Liver (tissue), 9 donors: Measurements from ENCODE around the gene FOXRED1. TPM values are rescaled to one million over a fixed set of nuclear protein-coding genes. Genes with fewer than 3 reads are reported as not detected.

Experiments
- DNase-seq: peaks from one replicate; pipeline ENCODE4 v3.0.0-alpha.2; 2017; ENCODE audit warnings: low spot score
- H3K27ac ChIP-seq, 2 donors: one replicate each; pipeline ENCODE4 v1.7.0; 2013; ENCODE audit warnings: inconsistent platforms in 2 of 2, low read length in 2 of 2, control low read depth in 1 of 2, low read depth in 1 of 2, mild to moderate bottlenecking in 1 of 2
- H3K27me3 ChIP-seq, 4 donors: one replicate each; pipeline versions ENCODE4 v1.6.1 to v1.7.0; 2013; ENCODE audit warnings: low read length in 3 of 4, inconsistent platforms in 1 of 4, mild to moderate bottlenecking in 1 of 4, moderate library complexity in 1 of 4; ENCODE audit not compliant: control insufficient read depth in 4 of 4, insufficient read depth in 4 of 4
- H3K36me3 ChIP-seq, 4 donors: one replicate each; pipeline versions ENCODE4 v1.6.1 to v1.7.0; 2013; ENCODE audit warnings: low read length in 3 of 4, mild to moderate bottlenecking in 3 of 4, low read depth in 1 of 4, moderate library complexity in 1 of 4; ENCODE audit not compliant: control insufficient read depth in 4 of 4, insufficient read depth in 3 of 4
- H3K4me1 ChIP-seq, 4 donors: one replicate each; pipeline versions ENCODE4 v1.6.1 to v1.7.0; 2013; ENCODE audit warnings: low read length in 3 of 4, mild to moderate bottlenecking in 3 of 4, moderate library complexity in 1 of 4; ENCODE audit not compliant: control insufficient read depth in 4 of 4, insufficient read depth in 4 of 4
- H3K4me3 ChIP-seq, 3 donors: one replicate each; pipeline versions ENCODE4 v1.6.1 to v1.7.0; 2013; ENCODE audit warnings: low read length in 3 of 3, control low read depth in 1 of 3, low read depth in 1 of 3, mild to moderate bottlenecking in 1 of 3
- H3K9ac ChIP-seq, 2 donors: one replicate each; pipeline ENCODE4 v1.7.0; 2013; ENCODE audit warnings: low read length in 2 of 2, mild to moderate bottlenecking in 2 of 2, moderate library complexity in 2 of 2, control low read depth in 1 of 2, low read depth in 1 of 2
- H3K9me3 ChIP-seq, 4 donors: one replicate each; pipeline versions ENCODE4 v1.6.1 to v1.7.0; 2013; ENCODE audit warnings: low read length in 3 of 4; ENCODE audit not compliant: control insufficient read depth in 4 of 4
- ATF3 ChIP-seq: IDR thresholded peaks from 2 replicates; pipeline ENCODE4 v1.6.1; 2016; ENCODE audit warnings: antibody characterized with exemption
- CTCF ChIP-seq: fragments of 150-350 bp; IDR thresholded peaks from 2 replicates; pipeline ENCODE4 v1.5.1; 2017; ENCODE audit warnings: improper control_type of control experiment, low read depth, low read length; ENCODE audit not compliant: missing input control
- FOXA1 ChIP-seq: IDR thresholded peaks from 2 replicates; pipeline ENCODE4 v1.6.1; 2016; ENCODE audit warnings: antibody characterized with exemption
- FOXA2 ChIP-seq: IDR thresholded peaks from 2 replicates; pipeline ENCODE4 v1.6.1; 2016; ENCODE audit warnings: antibody characterized with exemption
- GABPA ChIP-seq, 2 donors: IDR thresholded peaks in 1 of 2; conservative IDR thresholded peaks in 1 of 2; 2 replicates each; pipeline ENCODE4 v1.6.1; 2016; ENCODE audit warnings: antibody characterized with exemption in 2 of 2, mild to moderate bottlenecking in 1 of 2, moderate library complexity in 1 of 2
- HNF4A ChIP-seq, 2 donors: conservative IDR thresholded peaks; 2 replicates each; pipeline ENCODE4 v1.6.1; 2016; ENCODE audit warnings: antibody characterized with exemption in 2 of 2, mild to moderate bottlenecking in 2 of 2
- JUND ChIP-seq, 2 donors: IDR thresholded peaks; 2 replicates each; pipeline ENCODE4 v1.6.1; 2016; ENCODE audit warnings: antibody characterized with exemption in 2 of 2
- NR2F2 ChIP-seq: IDR thresholded peaks from 2 replicates; pipeline ENCODE4 v1.6.1; 2016; ENCODE audit warnings: antibody characterized with exemption
- RXRA ChIP-seq, 2 donors: IDR thresholded peaks; 2 replicates each; pipeline ENCODE4 v1.6.1; 2017 to 2018; ENCODE audit warnings: antibody characterized with exemption in 2 of 2, mild to moderate bottlenecking in 1 of 2
- SP1 ChIP-seq: IDR thresholded peaks from 2 replicates; pipeline ENCODE4 v1.6.1; 2018; ENCODE audit warnings: antibody characterized with exemption, mild to moderate bottlenecking
- TAF1 ChIP-seq: conservative IDR thresholded peaks from 2 replicates; pipeline ENCODE4 v1.6.1; 2016; ENCODE audit warnings: antibody characterized with exemption, mild to moderate bottlenecking
- ZBTB33 ChIP-seq: IDR thresholded peaks from 2 replicates; pipeline ENCODE4 v1.6.1; 2016; ENCODE audit warnings: antibody characterized with exemption
- WGBS: extraction: QIAGEN DNeasy Blood & Tissue Kit; methylation state at CpG from one replicate; pipeline ENCODE4 v1.1.7; 2013; 5-methylcytosine and 5-hydroxymethylcytosine counted together
- polyA plus RNA-seq, 2 donors: library from polyadenylated mRNA; stranded (reverse) in 1 of 2; unstranded in 1 of 2; fragments of 200-250 nt in 1 of 2; fragments of >200 nt in 1 of 2; fragmentation: Nextera tagmentation in 1 of 2; extraction: Ambion mirVana in 1 of 2; gene quantifications; one replicate each; pipeline versions ENCODE4 v1.2.1 to v1.2.3, GENCODE V29; 2013 to 2015
- total RNA-seq, 2 donors: library from RNA; depleted of rRNA; stranded (reverse); fragments of >200 nt; gene quantifications; one replicate each; pipeline ENCODE4 v1.2.3, GENCODE V29; 2014
- TF ChIP-seq, protein P1 (sequence below): IDR thresholded peaks from 2 replicates; pipeline ENCODE4 v1.6.1; 2016; ENCODE audit warnings: antibody characterized with exemption
- TF ChIP-seq, protein P2 (sequence below): IDR thresholded peaks from 2 replicates; pipeline ENCODE4 v1.6.1; 2016; ENCODE audit warnings: antibody characterized with exemption, mild to moderate bottlenecking
- donor health status: healthy.
- donor health status: healthy.
- donor health status: healthy.
- donor health status: healthy.
- donor health status: healthy.

FOXRED1 gene
- total and polyA plus RNA-seq, 4 donors: 24.0 to 38.9 (median 29.8) TPM

DNA sequence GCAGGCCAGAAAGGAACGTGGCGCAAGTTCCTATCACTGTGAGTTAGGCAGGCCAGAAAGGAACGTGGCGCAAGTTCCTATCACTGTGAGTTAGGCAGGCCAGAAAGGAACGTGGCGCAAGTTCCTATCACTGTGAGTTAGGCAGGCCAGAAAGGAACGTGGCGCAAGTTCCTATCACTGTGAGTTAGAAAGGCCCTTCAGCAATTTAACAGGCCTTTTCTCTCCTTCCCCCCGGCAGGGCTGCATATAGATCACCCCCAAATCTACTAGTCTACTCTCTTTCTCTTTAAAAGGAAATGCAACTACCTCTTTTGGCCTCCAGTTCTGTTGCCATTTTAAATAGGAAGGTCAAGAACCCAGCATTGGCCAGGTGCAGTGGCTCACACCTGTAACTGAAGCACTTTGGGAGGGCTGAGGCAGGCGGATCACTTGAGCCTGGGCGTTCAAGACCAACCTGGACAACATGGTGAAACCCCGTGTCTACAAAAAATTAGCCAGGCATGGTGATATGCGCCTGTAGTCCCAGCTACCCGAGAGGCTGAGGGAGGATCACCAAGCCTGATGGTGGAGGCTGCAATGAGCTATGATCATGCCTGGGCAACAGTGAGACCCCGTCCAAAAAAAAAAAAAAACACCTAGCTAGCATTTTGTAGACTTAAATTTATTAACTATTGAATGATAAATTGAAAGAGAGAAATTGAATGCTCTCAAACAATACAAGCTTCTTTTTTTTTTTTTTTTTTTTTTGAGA lies 42.4 kb upstream of the FOXRED1 start:
- H3K4me1 ChIP-seq: peaks cover 0 to 6% (median 3%) of the 10 kb centered on the region in 4 donors
- no peak for TF ChIP-seq CTCF
- TF ChIP-seq HNF4A (conservative IDR thresholded peaks at IDR 0.05): no peak
- no peak for TF ChIP-seq FOXA1
- no peak for TF ChIP-seq TAF1
- no peak for TF ChIP-seq NR2F2
- no peak for TF ChIP-seq JUND (IDR thresholded peaks at IDR 0.05)
- TF ChIP-seq SP1: no peak
- TF ChIP-seq FOXA2: no peak
- no peak for TF ChIP-seq ZBTB33
- TF ChIP-seq, protein P1, sequence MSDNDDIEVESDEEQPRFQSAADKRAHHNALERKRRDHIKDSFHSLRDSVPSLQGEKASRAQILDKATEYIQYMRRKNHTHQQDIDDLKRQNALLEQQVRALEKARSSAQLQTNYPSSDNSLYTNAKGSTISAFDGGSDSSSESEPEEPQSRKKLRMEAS: no peak
- H3K4me3 ChIP-seq: no peak overlapping the region
- peaks cover 0 to 2% (median 0%) of the 10 kb centered on the region in 4 donors for H3K36me3 ChIP-seq
- H3K27ac ChIP-seq: no peak overlapping the region
- DNase-seq: no peak
- no peaks in the 10 kb centered on the region for H3K27me3 ChIP-seq
- no peak overlapping the region for H3K9ac ChIP-seq
- WGBS: 93% methylated on average over 11 of the region's 15 CpGs
- H3K9me3 ChIP-seq: no peaks in the 10 kb centered on the region

DNA sequence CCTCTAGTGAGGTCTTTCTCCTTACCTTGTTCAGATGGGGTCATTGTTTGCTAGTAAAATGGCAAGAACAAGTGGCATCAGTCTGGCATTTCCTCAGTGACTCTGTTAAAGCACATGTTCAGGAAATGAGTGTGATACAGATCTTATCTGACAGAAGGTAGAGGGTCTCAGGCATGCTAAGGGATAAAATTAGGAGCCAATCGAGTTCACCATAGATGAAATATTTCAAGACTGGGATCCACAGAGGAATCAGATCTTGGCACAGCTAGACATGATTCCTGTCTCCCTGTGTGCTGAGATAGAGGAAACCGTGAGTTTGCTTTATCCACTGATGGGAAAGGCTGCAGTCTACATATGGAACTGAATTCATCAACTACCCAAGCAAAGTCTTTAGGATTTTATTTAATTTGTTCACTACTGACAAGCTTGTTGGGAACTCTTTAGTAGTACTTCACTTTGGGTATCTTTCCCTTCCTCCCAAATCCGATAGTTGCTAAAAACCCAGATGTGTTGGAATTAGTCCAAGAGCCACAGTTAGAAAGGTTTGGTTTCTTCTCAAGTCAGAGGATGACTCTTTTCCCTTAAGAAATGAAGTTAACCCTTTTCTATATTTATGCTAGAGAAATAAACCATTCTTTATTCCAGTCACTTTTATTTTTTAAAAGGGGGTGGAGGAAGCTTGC lies 39.0 kb upstream of the FOXRED1 start:
- Histone ChIP-seq H3K4me3 (no peak overlapping the region), H3K36me3 (peaks cover 0 to 2% (median 0%) of the 10 kb centered on the region in 4 donors), H3K4me1 (peaks cover 4 to 10% (median 7%) of the 10 kb centered on the region in 4 donors), H3K27ac (no peak overlapping the region), H3K9ac (no peak overlapping the region), H3K9me3 (no peaks in the 10 kb centered on the region), H3K27me3 (no peaks in the 10 kb centered on the region)
- WGBS: 83% methylated on average over 3 of the region's 3 CpGs
- no peak for DNase-seq
- no peak for TF ChIP-seq GABPA (IDR thresholded peaks at IDR 0.05 in 1 of 2, conservative IDR thresholded peaks at IDR 0.05 in 1 of 2)
- TF ChIP-seq TAF1: no peak
- TF ChIP-seq, protein P2, sequence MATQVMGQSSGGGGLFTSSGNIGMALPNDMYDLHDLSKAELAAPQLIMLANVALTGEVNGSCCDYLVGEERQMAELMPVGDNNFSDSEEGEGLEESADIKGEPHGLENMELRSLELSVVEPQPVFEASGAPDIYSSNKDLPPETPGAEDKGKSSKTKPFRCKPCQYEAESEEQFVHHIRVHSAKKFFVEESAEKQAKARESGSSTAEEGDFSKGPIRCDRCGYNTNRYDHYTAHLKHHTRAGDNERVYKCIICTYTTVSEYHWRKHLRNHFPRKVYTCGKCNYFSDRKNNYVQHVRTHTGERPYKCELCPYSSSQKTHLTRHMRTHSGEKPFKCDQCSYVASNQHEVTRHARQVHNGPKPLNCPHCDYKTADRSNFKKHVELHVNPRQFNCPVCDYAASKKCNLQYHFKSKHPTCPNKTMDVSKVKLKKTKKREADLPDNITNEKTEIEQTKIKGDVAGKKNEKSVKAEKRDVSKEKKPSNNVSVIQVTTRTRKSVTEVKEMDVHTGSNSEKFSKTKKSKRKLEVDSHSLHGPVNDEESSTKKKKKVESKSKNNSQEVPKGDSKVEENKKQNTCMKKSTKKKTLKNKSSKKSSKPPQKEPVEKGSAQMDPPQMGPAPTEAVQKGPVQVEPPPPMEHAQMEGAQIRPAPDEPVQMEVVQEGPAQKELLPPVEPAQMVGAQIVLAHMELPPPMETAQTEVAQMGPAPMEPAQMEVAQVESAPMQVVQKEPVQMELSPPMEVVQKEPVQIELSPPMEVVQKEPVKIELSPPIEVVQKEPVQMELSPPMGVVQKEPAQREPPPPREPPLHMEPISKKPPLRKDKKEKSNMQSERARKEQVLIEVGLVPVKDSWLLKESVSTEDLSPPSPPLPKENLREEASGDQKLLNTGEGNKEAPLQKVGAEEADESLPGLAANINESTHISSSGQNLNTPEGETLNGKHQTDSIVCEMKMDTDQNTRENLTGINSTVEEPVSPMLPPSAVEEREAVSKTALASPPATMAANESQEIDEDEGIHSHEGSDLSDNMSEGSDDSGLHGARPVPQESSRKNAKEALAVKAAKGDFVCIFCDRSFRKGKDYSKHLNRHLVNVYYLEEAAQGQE: no peak
- no peak for TF ChIP-seq RXRA (IDR thresholded peaks at IDR 0.05)
- no peak for TF ChIP-seq ATF3
- TF ChIP-seq, protein P1: no peak
- TF ChIP-seq JUND (IDR thresholded peaks at IDR 0.05): no peak
- no peak for TF ChIP-seq ZBTB33
- no peak for TF ChIP-seq SP1
- no peak for TF ChIP-seq FOXA2
